Omental fat pad (tissue), 4 donors: ENCODE measurements around the gene CERT1. TPM values are rescaled to one million over a fixed set of nuclear protein-coding genes. Genes with fewer than 3 reads are reported as not detected.

Experiments used
- ATAC-seq: fragments of 150-250 bp; one replicate; pipeline ENCODE4 v1.9.1; 2016; ENCODE audit warnings: mild to moderate bottlenecking, moderate library complexity; ENCODE audit not compliant: low FRiP score
- DNase-seq: peaks from one replicate; pipeline ENCODE4 v3.0.0-alpha.2; 2019; ENCODE audit warnings: low spot score
- CTCF ChIP-seq, 3 donors: fragments of 450-650 bp; IDR thresholded peaks; one replicate each; pipeline ENCODE4 v1.5.1; 2016 to 2017; ENCODE audit warnings: antibody characterized with exemption in 3 of 3, mild to moderate bottlenecking in 3 of 3, moderate library complexity in 2 of 3
- total RNA-seq, 4 donors: library from RNA; depleted of rRNA; stranded (reverse); fragments of >200 nt; gene quantifications; one replicate each; pipeline ENCODE4 v1.1.0, GENCODE V29; 2016

The CERT1 gene
- total RNA-seq, 4 donors from 2014 or later = 36.2 to 71.3 (median 53.7) TPM

DNA sequence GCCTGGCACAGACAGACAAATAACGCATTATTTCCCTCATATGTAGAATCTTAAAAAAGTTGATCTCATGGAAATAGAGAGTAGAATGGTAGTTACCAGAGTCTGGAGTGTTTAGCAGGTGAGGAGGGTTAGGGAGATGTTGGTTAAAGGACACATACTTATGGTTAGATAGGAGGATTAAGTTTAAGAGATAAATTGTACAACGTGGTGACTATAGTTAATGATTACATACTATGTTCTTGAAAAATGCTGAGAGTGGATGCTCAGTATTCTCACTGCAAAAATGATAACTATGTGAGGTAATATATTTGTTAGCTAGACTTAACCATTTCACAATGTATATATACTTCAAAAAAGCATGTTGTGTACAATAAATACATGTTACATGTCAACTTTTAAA is 38.0 kb downstream of the CERT1 start:
- no peak for DNase-seq
- no peak for ATAC-seq

GRCh38 chr5:75472973-75473372 is 38.5 kb downstream of the CERT1 start:
- ATAC-seq (no peak), DNase-seq (no peak)
- TF ChIP-seq CTCF (IDR thresholded peaks at IDR 0.05) = no peak

More for the DNA sequence above, 38.0 kb downstream of the CERT1 start:
- no peak for TF ChIP-seq CTCF (IDR thresholded peaks at IDR 0.05)

DNA sequence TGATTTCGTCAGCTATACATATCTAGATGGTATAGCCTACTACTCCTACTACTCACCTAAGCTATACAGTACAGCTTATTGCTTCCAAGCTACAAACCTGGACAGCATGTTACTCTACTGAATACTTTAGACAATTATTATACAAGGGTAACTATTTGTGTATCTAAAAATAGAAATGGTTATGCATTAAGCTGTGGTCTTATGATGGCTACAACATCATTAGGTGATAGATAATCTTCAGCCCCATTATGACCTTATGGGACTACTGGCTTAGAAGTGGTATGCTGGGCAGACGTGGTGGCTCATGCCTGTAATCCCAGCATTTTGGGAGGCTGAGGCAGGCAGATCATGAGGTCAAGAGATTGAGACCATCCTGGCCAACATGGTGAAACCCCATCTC is 40.2 kb downstream of the CERT1 start:
- no peak for TF ChIP-seq CTCF (IDR thresholded peaks at IDR 0.05)
- ATAC-seq = no peak
- no peak for DNase-seq

GRCh38 chr5:75469017-75469416 is 42.4 kb downstream of the CERT1 start:
- TF ChIP-seq CTCF (IDR thresholded peaks at IDR 0.05) = no peak
- no peak for ATAC-seq

DNA sequence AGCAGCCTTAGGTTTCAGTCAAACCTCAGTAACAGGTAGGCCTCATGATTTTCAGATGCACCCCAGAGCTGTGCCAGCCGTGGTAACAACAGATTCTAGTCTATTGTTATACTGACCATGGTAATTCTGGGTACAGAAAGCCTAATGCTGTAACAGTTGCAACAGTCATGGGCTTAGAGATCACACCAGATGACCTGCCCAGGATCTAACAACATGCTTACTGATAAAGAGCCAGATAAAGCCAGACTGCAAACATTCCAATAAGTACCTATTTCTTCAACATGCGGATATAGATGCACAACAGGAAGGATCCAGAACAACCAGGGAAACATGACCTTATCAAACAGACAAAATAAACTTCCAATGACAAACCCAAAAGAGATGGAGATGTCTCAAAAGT is 42.8 kb downstream of the CERT1 start:
- no peak for DNase-seq
- TF ChIP-seq CTCF (IDR thresholded peaks at IDR 0.05) = no peak
- ATAC-seq = no peak

More at GRCh38 chr5:75469017-75469416, 42.4 kb downstream of the CERT1 start:
- no peak for DNase-seq

DNA sequence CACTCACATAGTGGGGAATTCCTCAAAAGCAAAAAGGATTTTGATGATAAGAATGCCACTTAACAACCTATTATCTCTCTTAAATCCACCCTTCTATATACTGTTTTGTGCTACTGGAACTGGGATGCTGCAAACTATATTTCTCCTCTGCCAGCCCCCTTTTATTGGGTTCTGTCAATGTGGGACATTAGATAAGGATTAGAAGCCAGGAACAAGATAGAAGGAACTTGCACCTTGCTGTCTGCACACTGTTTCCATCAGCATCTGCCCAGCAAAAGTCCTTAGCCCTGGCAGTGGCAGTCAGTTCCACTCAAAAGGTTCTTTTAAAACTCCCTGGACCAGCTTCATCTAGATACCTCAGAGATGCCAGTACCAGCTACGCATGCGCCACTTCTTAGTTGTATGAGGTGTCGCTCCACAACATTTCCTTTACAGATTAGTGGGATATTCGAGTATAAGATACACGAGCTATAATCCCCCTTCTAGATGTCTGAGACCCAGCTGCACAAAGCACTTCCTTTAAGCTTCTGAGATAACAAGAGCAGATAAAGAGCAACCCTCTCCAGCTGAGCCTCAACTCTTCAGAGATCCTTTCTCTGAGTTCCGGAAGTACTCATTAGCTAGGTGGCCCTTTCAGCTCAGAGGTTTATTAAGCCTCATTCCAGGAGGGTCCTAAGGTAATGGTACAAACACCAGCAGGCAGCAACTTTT is 45.3 kb downstream of the CERT1 start:
- DNase-seq (no peak), ATAC-seq (no peak)
- no peak for TF ChIP-seq CTCF (IDR thresholded peaks at IDR 0.05)

- no peak for DNase-seq
- no peak for TF ChIP-seq CTCF (IDR thresholded peaks at IDR 0.05)
- ATAC-seq = no peak
Observed at GRCh38 chr5:75465480-75465879, 45.9 kb downstream of the CERT1 start.
